HepG2 (cell line): ENCODE measurements around the gene NOTCH4. TPM values are rescaled to one million over a fixed set of nuclear protein-coding genes. Genes with fewer than 3 reads are reported as not detected.

Experiments
- DNMT1 ChIP-seq: sonication (generic); formaldehyde crosslinking; IDR thresholded peaks from 2 replicates; pipeline ENCODE4 v1.5.1; 2020; ENCODE audit warnings: mild to moderate bottlenecking, missing genetic modification reagents
- ETV5 ChIP-seq: IDR thresholded peaks from 2 replicates; pipeline ENCODE4 v1.6.1; 2018; ENCODE audit warnings: missing biosample characterization, missing genetic modification reagents, inconsistent platforms, borderline replicate concordance
- KLF13 ChIP-seq: sonication (generic); formaldehyde crosslinking; IDR thresholded peaks from 2 replicates; pipeline ENCODE4 v1.4.0; 2020; ENCODE audit warnings: mild to moderate bottlenecking, missing genetic modification reagents
- MZF1 ChIP-seq: sonication (generic); formaldehyde crosslinking; IDR thresholded peaks from 2 replicates; pipeline ENCODE4 v1.8.1; 2023; ENCODE audit warnings: mild to moderate bottlenecking, missing genetic modification reagents, borderline replicate concordance
- PITX1 ChIP-seq: sonication (generic); formaldehyde crosslinking; IDR thresholded peaks from 2 replicates; pipeline ENCODE4 v1.5.1; 2020; ENCODE audit warnings: mild to moderate bottlenecking, missing genetic modification reagents
- RAD51 ChIP-seq: fragments of 450-650 bp; IDR thresholded peaks from 2 replicates; pipeline ENCODE4 v1.6.1; 2016; ENCODE audit warnings: borderline replicate concordance
- RBFOX2 ChIP-seq: fragments of 200-400 bp; formaldehyde crosslinking; IDR thresholded peaks from 2 replicates; pipeline ENCODE4 v1.6.1; 2017; ENCODE audit warnings: low read depth, mild to moderate bottlenecking, low read length
- RBM22 ChIP-seq: fragments of 200-400 bp; formaldehyde crosslinking; optimal IDR thresholded peaks from 2 replicates; pipeline ENCODE3; 2017; ENCODE audit warnings: mild to moderate bottlenecking, low read length, moderate library complexity
- ZNF333 ChIP-seq: sonication (generic); formaldehyde crosslinking; IDR thresholded peaks from 2 replicates; pipeline ENCODE4 v1.4.0; 2020; ENCODE audit warnings: mild to moderate bottlenecking, missing genetic modification reagents, borderline replicate concordance
- ZNF83 ChIP-seq: sonication (generic); formaldehyde crosslinking; IDR thresholded peaks from 2 replicates; pipeline ENCODE4 v1.4.0; 2020; ENCODE audit warnings: missing genetic modification reagents, mild to moderate bottlenecking, borderline replicate concordance
- polyA plus RNA-seq, 8 experiments: library from polyadenylated mRNA; depleted of rRNA in 3 of 8; stranded (reverse) in 7 of 8; unstranded in 1 of 8; fragments of >200 nt; fragmentation: Illumina TruSeq in 4 of 8; extraction: Trizol in 4 of 8; gene quantifications; 2 replicates each; pipeline versions ENCODE4 v1.2.1 to v1.2.3, GENCODE V29; 2011 to 2016; ENCODE audit warnings: low read depth in 4 of 8, missing spikeins in 1 of 8, mixed read lengths in 1 of 8; ENCODE audit not compliant: insufficient read depth in 1 of 8
- total RNA-seq, 5 experiments: library from RNA; depleted of rRNA; stranded (reverse); fragments of >200 nt; fragmentation: Illumina TruSeq; extraction: Trizol; gene quantifications; 2 replicates each; pipeline ENCODE4 v1.2.3, GENCODE V29; 2016; ENCODE audit warnings: low read depth in 1 of 5
- TF ChIP-seq, protein P1 (sequence below): IDR thresholded peaks from 2 replicates; pipeline ENCODE4 v1.6.1; 2016
- TF ChIP-seq, protein P2 (sequence below): sonication (generic); formaldehyde crosslinking; IDR thresholded peaks from 2 replicates; pipeline ENCODE4 v1.4.0; 2020; ENCODE audit warnings: mild to moderate bottlenecking, missing genetic modification reagents, borderline replicate concordance
- TF ChIP-seq, protein P3 (sequence below): sonication (generic); formaldehyde crosslinking; conservative IDR thresholded peaks from 2 replicates; pipeline ENCODE4 v1.4.0; 2020; ENCODE audit warnings: missing genetic modification reagents
- TF ChIP-seq, protein P4 (sequence below): sonication (generic); formaldehyde crosslinking; IDR thresholded peaks from 2 replicates; pipeline ENCODE4 v1.4.0; 2020; ENCODE audit warnings: missing genetic modification reagents, borderline replicate concordance
- TF ChIP-seq, protein P5 (sequence below): IDR thresholded peaks from 2 replicates; pipeline ENCODE4 v1.6.1; 2016; ENCODE audit warnings: mild to moderate bottlenecking

NOTCH4 gene
- total and polyA plus RNA-seq, 2 of the 13 experiments (the other 11 are each of a cell fraction or from before 2014, with no cell fraction given) = 0.51 to 0.83 TPM

DNA sequence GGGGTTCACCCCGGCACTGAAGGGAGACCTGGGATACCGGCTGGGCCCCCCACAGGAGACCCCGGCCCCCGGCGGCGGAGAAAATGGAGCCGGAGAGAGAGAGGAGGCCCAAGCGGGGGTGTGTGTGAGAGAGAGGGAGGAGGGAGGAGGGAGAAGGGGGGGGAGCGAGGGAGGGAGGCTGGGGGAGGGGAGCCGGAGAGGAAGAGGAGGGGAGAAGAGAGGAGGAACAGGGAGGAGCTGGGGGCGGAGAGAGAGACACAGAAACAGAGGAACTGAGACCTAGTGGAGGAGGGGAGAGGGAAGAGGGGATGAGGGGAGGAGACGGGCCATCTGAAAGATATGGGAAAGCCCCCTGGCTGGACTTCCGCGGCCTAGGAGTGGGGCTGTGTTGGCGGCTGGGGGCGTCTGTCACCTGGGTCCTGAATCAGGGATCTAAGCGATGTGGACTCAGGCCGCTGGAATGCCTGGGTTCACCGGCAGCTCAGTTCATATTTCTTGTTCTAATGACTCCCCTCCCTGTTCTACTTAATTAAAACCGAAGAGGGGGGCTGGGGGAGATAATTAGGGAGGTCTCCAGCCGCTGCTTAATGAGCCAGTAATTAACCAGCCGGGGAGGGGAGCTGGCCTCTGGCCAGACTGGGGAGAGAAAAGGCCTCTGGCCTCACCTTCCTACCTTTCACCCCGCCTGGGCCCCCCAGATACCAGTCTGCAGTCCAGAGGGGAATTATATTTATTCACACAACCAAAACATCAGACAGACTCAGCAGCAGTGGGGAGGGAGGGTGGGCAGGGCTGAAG lies 33.6 kb downstream of the NOTCH4 start, which contains the start of gene PBX2 (continued):
- TF ChIP-seq, protein P1, sequence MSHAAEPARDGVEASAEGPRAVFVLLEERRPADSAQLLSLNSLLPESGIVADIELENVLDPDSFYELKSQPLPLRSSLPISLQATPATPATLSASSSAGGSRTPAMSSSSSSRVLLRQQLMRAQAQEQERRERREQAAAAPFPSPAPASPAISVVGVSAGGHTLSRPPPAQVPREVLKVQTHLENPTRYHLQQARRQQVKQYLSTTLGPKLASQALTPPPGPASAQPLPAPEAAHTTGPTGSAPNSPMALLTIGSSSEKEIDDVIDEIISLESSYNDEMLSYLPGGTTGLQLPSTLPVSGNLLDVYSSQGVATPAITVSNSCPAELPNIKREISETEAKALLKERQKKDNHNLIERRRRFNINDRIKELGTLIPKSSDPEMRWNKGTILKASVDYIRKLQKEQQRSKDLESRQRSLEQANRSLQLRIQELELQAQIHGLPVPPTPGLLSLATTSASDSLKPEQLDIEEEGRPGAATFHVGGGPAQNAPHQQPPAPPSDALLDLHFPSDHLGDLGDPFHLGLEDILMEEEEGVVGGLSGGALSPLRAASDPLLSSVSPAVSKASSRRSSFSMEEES (CRISPR knock-in tag) = 0 out of 2 replicates have a peak, but pooled peaks have one; percentile 24
- TF ChIP-seq KLF13 (CRISPR knock-in tag) = no peak
- TF ChIP-seq ZNF83 (CRISPR knock-in tag) = 0 out of 2 replicates have a peak, but pooled peaks have one; percentile 35
- TF ChIP-seq PITX1 = no peak
- no peak for TF ChIP-seq RBM22
- TF ChIP-seq ETV5 (CRISPR knock-in tag) = peak; percentile 43; the same call in 1 of the 2 replicates
- no peak for TF ChIP-seq MZF1 (CRISPR knock-in tag)
- TF ChIP-seq, protein P2, sequence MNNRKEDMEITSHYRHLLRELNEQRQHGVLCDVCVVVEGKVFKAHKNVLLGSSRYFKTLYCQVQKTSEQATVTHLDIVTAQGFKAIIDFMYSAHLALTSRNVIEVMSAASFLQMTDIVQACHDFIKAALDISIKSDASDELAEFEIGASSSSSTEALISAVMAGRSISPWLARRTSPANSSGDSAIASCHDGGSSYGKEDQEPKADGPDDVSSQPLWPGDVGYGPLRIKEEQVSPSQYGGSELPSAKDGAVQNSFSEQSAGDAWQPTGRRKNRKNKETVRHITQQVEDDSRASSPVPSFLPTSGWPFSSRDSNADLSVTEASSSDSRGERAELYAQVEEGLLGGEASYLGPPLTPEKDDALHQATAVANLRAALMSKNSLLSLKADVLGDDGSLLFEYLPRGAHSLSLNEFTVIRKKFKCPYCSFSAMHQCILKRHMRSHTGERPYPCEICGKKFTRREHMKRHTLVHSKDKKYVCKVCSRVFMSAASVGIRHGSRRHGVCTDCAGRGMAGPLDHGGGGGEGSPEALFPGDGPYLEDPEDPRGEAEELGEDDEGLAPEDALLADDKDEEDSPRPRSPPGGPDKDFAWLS (CRISPR knock-in tag) = no peak
- TF ChIP-seq ZNF333 (CRISPR knock-in tag) = peak; percentile 72; the same call in 1 of the 2 replicates
- TF ChIP-seq RAD51 = no peak
- TF ChIP-seq, protein P3, sequence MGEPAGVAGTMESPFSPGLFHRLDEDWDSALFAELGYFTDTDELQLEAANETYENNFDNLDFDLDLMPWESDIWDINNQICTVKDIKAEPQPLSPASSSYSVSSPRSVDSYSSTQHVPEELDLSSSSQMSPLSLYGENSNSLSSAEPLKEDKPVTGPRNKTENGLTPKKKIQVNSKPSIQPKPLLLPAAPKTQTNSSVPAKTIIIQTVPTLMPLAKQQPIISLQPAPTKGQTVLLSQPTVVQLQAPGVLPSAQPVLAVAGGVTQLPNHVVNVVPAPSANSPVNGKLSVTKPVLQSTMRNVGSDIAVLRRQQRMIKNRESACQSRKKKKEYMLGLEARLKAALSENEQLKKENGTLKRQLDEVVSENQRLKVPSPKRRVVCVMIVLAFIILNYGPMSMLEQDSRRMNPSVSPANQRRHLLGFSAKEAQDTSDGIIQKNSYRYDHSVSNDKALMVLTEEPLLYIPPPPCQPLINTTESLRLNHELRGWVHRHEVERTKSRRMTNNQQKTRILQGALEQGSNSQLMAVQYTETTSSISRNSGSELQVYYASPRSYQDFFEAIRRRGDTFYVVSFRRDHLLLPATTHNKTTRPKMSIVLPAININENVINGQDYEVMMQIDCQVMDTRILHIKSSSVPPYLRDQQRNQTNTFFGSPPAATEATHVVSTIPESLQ (CRISPR knock-in tag) = no peak
- TF ChIP-seq RBFOX2 = peak; percentile 38; the same call in 1 of the 2 replicates
- TF ChIP-seq, protein P4, sequence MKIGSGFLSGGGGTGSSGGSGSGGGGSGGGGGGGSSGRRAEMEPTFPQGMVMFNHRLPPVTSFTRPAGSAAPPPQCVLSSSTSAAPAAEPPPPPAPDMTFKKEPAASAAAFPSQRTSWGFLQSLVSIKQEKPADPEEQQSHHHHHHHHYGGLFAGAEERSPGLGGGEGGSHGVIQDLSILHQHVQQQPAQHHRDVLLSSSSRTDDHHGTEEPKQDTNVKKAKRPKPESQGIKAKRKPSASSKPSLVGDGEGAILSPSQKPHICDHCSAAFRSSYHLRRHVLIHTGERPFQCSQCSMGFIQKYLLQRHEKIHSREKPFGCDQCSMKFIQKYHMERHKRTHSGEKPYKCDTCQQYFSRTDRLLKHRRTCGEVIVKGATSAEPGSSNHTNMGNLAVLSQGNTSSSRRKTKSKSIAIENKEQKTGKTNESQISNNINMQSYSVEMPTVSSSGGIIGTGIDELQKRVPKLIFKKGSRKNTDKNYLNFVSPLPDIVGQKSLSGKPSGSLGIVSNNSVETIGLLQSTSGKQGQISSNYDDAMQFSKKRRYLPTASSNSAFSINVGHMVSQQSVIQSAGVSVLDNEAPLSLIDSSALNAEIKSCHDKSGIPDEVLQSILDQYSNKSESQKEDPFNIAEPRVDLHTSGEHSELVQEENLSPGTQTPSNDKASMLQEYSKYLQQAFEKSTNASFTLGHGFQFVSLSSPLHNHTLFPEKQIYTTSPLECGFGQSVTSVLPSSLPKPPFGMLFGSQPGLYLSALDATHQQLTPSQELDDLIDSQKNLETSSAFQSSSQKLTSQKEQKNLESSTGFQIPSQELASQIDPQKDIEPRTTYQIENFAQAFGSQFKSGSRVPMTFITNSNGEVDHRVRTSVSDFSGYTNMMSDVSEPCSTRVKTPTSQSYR = peak; percentile 93
- no peak for TF ChIP-seq DNMT1 (CRISPR knock-in tag)
- TF ChIP-seq, protein P5, sequence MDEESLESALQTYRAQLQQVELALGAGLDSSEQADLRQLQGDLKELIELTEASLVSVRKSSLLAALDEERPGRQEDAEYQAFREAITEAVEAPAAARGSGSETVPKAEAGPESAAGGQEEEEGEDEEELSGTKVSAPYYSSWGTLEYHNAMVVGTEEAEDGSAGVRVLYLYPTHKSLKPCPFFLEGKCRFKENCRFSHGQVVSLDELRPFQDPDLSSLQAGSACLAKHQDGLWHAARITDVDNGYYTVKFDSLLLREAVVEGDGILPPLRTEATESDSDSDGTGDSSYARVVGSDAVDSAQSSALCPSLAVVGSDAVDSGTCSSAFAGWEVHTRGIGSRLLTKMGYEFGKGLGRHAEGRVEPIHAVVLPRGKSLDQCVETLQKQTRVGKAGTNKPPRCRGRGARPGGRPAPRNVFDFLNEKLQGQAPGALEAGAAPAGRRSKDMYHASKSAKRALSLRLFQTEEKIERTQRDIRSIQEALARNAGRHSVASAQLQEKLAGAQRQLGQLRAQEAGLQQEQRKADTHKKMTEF (CRISPR knock-in tag) = peak; percentile 46; the same call in 1 of the 2 replicates
